Epithelial cell of proximal tubule (primary cell): Measurements from ENCODE around the gene MMD2. TPM values are rescaled to one million over a fixed set of nuclear protein-coding genes. Genes with fewer than 3 reads are reported as not detected.
A peak's percentile ranks its signal among the peaks of the same experiment; 100 is the strongest.

Experiments used
- DNase-seq: peaks from one replicate; pipeline ENCODE4 v3.0.0-alpha.2; 2011; ENCODE audit warnings: low read depth
- H3K4me3 ChIP-seq: 2 replicates; pipeline ENCODE4 v1.5.1; 2011; ENCODE audit warnings: low read depth, mild to moderate bottlenecking, low read length
- CTCF ChIP-seq: conservative IDR thresholded peaks from 2 replicates; pipeline ENCODE4 v1.5.1; 2012; ENCODE audit warnings: low read depth, mild to moderate bottlenecking, low read length
- total RNA-seq: library from RNA; depleted of rRNA; stranded (reverse); fragments of >200 nt; gene quantifications from 2 replicates; pipeline ENCODE4 v1.2.3, GENCODE V29; 2015

The MMD2 gene
- total RNA-seq, 1 donor from 2014 or later = not detected

GRCh38 chr7:4885317-4885807, 73.6 kb downstream of the MMD2 start:
- DNase-seq = no peak
- H3K4me3 ChIP-seq = no peak overlapping the region
- TF ChIP-seq CTCF = no peak

GRCh38 chr7:4884164-4884563, 74.8 kb downstream of the MMD2 start:
- DNase-seq = no peak
- no peak for TF ChIP-seq CTCF
- H3K4me3 ChIP-seq = no peak overlapping the region

- TF ChIP-seq CTCF = peak; percentile 62
- no peak for DNase-seq
- peak within 1 kb of the TSS; percentile 26 for H3K4me3 ChIP-seq
These were observed 75.4 kb downstream of the MMD2 start, which contains the start of gene RADIL for GRCh38 chr7:4883372-4884144. Gene RADIL, minus strand, starts transcription at chr7:4883716. Its CDS starts 5,577 bp downstream, at chr7:4878139.

GRCh38 chr7:4883033-4883371, 76.0 kb downstream of the MMD2 start:
- no peak for DNase-seq
- H3K4me3 ChIP-seq = peak overlapping the region; percentile 26
- TF ChIP-seq CTCF = no peak

GRCh38 chr7:4882169-4883032, 76.6 kb downstream of the MMD2 start:
- DNase-seq = no peak
- H3K4me3 ChIP-seq = no peak overlapping the region
- TF ChIP-seq CTCF = no peak

- TF ChIP-seq CTCF = no peak
- DNase-seq = no peak
These were observed 78.8 kb downstream of the MMD2 start for GRCh38 chr7:4880218-4880617.

More at GRCh38 chr7:4880218-4880617, 78.8 kb downstream of the MMD2 start:
- no peak overlapping the region for H3K4me3 ChIP-seq
